GM18868 (cell line): ENCODE results near the gene TPM2.

ENCODE experiments used
- ATAC-seq: cut with Tn5 transposase; IDR thresholded peaks from one replicate; pipeline ENCODE4 v1.9.1; 2021; ENCODE audit warnings: mild to moderate bottlenecking, moderate library complexity; ENCODE audit not compliant: unreplicated experiment

TPM2 gene

DNA sequence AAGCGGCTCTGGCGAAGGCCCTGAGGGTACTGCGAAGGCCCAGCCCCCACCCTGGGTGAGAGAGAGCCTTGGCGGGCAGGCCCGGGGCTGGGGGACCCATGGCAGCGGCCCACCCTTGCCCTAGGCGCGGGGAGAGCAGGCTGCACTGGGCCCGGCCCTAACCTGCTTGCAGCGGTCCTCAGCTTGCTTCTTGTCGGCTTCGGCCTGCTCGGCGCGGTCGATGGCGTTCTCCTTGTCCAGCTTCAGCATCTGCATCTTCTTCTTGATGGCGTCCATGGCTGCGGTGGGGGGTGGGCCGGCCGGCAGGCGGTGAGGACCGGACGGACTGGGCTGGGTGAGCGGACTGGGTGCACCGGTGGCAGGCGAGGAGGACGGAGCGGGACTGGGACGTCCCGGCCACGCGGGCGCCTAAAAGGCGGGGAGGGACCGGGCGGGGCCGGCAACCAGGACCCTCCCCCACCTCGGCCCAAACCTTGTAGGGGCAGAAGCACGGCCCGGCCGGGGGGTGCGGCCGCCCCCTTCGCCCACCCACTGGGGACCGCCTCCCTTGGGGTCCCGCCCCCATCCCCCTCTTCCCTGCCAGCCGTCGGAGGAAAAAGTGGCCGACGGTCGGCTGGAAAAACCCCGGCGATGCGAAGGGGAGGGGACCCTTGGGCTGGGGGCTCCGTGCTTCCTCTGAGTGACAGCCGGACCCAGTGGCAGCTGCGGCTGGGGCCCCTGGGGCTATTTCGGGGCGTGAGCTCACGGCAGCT, at the start of gene TPM2:
Gene TPM2 (minus strand): TSS at position 384 of the 752 bp plus-strand sequence. CDS start 108 bp downstream, at position 276.
- no peak for ATAC-seq

DNA sequence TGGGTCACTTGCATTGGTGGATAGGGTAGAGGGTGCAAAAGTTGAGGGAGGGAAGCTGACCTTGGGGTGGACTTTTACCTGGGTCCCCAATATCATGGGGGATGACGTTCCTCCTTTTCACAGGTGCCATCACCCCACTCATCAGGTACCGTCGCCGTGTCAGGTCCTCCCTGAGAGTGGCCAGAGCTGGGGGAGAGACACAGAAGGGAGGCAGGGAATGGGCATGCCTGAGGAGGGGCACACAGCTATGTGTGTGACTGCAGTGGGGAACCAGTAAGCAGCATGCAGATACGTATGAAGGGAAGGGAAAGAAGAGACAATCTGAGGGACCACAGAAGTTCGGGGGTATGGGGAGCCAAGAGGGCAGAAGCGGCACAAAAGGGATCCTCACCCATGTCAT, 49.2 kb upstream of the TPM2 start:
- no peak for ATAC-seq

DNA sequence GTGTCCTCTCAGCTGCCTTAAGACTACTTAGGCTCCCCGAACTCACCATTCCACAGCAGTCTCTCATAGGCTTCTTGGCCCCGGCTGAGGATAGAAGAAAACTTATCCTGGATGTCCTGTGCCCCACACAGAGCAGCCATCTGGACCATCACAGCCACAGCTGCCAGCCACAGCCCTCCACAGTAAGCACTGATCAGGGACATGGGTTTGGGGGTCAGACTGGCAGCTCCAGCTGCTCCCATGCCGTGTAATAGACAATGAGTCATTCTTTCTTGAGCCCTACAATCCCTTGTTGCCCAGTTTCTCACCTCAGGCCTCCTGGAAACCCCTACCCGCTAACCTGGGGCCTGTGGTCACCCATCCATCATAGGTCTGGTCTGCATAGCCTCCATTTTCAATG, 48.5 kb upstream of the TPM2 start:
- ATAC-seq: no peak

DNA sequence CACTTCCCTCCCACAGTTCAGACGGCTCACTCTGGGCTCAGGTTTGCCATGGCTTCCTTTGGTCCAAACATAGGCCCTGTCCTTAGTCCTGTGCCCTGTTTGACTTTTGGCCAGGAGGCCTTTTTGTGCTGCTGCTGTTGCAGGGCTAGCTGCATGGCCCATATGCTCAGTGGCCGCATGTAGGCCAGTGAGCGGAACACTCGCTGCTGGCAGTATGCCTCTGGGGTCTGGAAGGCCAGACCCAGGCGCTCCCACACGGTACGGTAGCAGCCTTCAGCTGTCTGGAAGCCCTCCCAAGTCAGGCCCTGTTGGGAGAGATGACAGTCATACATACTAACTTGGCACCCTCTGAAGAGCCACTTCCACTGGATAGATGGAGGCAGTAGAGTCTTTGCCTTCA, 47.4 kb upstream of the TPM2 start:
- ATAC-seq: no peak

DNA sequence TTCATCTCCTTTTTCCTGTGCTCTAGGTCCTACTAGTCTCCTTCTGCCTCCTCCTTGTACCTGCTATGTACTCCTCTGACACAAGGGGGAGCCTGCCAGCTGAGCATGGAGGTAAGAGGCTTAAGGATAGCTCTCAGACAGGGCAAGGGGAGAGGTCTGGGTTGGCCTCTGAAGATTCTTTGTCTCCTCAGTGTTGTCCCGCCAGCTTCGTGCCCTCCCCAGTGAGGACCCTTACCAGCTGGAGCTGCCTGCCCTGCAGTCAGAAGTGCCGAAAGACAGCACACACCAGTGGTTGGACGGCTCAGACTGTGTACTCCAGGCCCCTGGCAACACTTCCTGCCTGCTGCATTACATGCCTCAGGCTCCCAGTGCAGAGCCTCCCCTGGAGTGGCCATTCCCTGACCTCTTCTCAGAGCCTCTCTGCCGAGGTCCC, 46.5 kb upstream of the TPM2 start:
- ATAC-seq: no peak

DNA sequence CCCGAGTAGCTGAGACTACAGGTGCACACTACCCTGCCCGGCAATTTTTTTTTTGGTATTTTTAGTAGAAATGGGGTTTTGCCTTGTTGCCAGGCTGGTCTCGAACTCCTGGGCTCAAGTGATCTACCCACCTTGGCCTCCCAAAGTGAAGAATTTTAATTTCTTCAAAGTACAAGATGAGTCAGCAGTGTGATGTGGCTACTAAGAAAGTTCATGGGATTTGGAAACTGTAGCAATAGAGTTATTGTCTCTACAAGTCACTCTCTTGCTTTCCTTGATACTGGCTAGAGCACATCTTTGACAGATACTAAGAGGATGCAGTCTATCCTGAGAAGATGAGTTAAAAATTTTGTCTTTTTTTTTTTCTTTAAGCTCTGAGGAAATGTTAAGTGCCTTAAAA, 44.4 kb upstream of the TPM2 start:
- ATAC-seq: no peak

DNA sequence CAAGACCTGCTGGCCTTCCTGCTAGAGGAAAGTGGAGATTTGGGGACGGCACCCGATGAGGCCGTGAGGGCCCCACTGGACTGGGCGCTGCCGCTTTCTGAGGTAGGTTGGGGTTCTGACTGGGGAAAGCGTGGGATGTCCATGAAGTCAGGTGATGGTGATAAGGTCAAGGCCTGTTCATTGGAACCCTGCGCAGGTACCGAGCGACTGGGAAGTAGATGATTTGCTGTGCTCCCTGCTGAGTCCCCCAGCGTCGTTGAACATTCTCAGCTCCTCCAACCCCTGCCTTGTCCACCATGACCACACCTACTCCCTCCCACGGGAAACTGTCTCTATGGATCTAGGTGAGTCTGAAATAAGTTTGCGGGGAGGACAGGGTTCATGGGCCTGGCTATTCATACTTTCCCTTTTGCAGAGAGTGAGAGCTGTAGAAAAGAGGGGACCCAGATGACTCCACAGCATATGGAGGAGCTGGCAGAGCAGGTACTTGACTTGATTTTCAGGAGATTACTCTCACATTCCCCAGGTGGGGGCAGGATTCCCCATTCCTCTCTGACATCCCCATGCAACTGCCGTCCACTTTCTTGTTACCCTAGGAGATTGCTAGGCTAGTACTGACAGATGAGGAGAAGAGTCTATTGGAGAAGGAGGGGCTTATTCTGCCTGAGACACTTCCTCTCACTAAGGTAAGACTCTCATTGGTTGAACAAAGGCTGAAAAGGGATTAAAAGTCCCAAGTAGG, 43.2 kb upstream of the TPM2 start:
- no peak for ATAC-seq

DNA sequence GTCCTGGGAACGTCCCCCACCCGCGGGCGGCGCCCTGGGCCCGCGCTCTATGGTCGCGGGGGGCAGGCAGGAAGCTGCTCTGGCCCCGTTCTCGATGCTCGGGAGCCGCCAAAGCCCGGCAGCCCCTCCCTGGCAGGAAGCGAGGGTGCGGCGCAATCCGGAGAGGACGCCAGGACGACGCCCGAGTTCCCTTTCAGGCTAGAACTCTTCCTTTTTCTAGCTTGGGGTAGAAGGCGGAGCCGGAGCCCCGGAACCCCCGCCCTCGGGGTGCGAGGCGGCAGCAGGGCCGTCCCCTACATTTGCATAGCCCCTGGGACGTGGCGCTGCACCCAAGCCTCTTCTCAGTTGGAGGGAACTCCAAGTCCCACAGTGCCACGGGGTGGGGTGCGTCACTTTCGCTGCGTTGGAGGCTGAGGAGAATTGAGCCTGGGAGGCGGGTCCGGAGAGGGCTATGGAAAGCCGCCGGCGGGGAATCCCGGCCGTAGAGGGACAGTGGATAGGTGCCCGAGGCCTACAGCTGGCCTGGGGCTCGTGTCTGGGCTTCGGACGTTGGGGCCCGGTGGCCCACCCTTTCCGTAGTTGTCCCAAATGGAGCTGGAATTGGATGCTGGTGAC, 42.6 kb upstream of the TPM2 start, which contains the start of the genes CREB3 and TLN1:
Gene CREB3 (plus strand): TSS at position 482 of the 615 bp plus-strand sequence. CDS start 107 bp downstream, at position 589.
Gene TLN1 (minus strand): TSS at position 11 of the 615 bp plus-strand sequence. CDS start 6,501 bp downstream, outside the sequence.
- ATAC-seq: peak; percentile 75

DNA sequence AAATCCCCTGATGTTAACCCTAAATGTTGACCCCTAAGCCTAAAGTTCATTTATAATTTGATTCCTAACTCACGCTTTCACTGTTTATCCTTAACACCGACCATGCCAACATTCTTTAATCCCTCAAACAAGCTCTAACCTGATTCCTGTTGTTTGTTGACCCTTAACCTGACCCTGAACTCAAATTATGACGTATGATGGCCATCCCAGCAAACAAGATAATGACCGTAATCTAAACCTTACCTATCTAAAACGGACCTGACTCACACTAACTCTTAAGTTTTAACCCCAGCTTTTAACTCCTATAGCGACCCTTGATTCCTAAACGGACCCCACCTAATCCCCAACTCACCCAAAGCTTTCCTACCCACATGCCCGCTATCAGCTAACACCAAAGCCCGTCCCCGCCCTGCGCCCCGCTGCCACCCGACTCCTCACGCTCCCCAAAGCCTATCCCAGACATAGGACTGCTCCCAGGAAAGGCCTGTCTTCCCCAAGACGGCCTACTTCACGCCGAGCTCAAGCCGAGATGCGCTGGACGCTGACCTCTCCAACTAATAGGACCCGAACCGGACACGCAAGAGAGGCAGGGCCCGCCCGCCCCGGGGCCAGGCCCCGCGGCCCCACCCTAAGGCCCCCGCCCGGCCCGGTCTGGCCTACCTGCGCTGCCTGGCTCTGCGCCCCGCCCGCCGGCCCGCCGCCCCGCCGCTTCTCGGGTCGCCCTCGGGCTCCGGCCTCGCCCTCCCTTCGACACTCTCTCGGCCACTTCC, 41.9 kb upstream of the TPM2 start:
- ATAC-seq: no peak

DNA sequence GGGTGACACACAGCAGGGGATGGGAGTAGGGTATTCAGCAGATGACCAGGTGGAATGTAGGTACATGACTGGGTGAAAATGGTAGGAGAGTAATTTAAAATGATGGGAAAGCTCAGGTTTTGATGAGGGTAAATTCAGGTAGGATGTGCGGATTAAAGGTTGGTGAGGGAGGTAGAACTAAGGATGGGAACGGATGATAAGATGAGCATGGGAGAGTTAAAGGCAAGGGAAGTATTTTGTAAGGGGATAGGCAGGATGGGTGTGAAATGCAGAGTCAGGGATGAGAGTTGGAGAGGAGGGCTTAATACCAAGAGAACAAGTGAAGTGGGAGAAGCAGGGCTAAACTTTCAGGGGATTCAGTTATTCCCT, 40.7 kb upstream of the TPM2 start:
- no peak for ATAC-seq

DNA sequence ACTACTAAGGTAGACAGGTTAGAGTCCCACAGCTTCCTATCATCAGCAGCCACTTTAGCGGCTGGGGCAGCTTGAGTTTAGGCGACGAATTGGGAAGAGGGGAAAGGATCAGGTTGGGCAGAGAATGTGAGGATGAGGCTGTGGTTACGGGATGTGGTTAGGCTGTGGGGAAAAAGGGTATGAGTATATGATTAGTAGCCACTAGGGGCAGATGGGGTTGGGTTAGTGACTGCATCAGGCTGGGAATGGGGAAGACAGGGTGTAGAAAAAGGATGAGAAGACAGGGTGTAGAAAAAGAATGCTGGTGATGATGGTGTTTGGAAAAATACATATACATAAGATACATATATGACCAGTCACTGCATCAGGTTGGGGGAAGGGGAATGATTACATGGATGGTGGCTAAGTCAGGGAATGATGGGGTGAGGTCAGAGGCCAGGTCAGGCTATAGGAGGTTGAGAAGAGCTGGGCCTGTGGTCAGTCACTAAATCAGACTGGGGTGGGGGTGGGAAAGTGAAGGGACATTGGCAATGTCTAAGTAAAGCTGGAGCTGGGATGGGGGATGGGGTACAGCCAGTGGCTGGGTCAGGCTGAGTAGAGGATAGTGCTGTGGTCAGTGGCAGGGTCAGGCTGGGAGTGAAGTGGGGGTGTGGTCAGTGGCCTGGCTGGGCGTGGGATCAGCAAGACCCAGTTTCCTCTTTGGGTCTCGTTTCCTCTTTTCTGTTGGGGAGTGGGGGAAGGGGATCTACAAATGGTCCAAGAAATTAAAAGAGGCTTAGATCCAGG, 40.2 kb upstream of the TPM2 start:
- ATAC-seq: no peak

DNA sequence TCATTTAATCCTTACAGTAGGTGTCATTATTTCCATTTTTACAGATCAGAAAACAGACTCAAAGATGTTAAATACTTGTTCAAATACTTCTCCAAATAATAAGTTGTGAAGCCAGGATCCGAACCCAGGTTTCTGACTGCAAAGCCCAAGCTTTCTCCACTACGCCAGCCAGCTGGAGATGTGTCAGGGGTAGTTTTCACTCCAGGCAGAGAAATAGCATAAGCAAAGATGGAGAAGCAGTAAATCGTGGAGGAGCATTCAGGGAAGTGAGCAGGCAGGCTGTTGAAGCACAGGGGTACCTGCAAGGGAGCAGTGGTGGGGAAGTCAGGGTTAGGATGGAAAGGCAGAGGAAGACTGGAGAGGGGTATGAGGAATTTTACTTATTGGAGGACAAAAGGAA, 39.4 kb upstream of the TPM2 start:
- ATAC-seq: no peak

DNA sequence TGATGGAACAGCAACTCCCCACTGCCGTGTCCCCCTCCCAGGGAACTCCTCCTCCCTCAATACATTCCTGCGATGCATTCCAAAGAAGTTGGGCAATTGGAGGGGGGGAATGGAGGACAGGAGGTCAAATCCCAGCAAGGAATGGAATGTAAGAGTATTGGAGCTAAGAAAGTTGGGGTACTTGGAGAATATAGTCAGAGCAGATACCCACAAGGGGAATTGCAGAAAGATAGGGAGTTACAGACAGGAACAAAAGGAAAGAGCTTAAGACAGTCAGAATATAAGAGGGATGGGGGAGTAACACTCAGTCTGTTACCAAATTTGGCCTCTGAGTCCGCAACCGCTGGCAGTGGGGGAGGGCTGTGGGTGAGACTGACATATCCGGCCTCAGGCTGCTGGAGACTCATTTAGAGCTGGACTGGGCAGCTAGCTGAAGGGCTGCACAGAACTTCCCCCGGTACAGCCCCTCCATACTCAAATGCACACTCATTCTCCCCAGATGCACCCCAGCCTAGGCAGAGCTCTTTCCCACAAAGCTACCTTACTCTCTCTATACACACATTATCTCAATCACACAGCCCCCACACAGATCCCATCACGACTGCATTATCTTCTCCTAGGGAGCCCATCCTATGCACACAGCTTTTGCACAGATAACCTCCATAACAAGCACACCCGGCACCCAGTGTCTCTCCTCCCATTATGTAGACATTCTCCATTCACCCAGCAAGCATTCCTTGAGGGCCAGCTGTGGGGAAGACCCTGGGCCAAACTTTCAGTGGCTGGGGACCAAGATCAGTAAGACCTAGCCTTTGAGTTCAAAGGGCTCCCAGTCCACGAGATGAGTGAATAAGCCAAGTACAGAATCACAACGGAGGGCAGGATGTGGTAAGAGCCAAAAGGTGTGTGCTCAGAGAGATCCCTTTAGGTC, 38.6 kb upstream of the TPM2 start:
- no peak for ATAC-seq

DNA sequence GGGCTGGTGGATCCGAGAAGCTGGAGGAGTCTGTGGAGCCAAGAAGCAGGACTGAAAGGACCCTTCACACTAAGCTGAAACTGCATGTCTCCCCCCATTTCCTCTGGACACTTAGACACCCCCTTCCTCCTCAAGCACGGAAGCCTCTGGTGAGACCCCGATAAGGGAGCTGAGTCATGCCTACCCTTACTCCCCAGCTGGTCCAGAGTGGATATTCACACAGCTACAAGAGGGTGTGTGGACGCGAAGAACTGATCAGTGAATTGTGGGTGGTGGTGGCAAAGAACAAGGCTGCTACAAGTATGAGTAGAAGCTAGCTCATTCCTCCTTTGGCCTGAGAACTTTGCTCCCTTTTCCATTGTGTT, 37.9 kb upstream of the TPM2 start:
- ATAC-seq: no peak

DNA sequence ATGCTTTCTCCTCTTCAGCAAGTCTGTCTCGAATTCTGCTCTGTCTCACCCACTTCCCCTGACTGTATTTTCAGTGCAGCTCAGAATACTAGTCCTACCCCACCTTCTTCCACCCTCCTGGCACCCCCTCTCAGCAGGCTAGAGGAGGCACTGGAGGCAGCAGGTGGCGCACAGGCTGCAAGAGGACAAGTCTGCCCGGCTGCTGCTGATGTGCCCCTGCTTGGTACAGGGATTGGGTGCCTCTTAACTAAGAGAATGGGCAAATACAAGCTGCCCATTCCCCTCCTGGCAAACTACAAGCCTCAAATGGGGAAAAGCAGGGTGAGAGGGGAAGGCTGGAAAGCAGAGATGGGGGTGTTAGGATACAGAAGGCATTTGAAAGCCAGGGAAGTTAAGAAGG, 37.2 kb upstream of the TPM2 start:
- ATAC-seq: peak; percentile 44

DNA sequence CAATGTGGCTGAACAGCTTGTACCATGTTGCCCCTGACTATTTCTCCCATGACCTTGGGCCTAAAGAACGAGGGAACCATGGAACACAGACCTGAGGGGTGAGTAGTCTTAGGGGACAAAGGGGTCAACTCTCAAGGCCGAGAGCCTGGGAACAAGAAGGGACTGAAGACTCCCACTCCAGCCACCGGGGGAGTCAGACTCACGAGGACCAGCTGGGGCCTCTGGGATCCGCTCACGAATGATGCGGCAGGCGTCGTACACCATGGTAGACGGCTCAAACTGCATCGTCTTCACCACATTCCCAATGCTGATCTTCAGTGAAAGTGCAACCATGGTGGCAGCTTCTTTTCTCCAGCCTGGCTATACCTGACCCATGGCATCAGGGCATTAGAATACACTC, 35.6 kb upstream of the TPM2 start:
- no peak for ATAC-seq

DNA sequence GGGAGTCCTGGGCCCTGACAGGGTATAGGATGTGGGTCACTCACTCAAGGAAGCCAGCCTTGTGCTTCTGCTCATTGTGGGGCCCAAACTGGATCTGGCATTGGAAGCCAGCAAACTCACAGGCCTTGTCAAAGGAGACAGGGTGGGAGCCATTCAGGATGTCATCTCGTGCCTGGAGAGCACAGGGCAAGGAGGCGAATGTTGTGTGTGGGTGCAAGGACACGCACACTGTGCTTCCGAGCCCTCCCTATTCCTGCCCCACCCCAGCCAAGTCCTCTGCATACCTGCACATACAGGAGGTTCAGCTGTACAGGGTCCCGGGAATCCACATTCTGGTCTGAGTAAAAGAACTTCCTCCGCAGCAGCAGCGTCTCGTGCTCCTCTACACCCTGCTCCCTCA, 34.2 kb upstream of the TPM2 start:
- ATAC-seq: no peak

DNA sequence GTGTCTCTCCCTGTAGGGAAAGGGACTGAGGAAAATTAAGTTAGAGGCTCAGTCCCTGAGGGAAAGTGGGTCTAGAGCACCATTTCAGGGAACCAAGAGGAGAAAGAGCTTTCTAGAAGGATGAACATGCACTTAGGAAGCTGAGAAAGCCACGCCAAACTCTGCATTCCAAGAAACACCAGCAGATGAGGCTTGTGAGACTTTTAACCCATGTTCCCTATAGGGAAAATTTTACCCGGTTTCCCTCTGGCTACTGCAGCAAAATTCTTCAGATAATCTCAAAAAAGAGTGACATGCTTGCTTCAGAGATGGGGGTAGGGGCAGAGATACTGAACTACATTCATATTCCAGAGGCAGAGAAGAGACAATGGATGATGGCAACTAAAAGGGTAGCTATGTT, 33.7 kb upstream of the TPM2 start:
- ATAC-seq: no peak

DNA sequence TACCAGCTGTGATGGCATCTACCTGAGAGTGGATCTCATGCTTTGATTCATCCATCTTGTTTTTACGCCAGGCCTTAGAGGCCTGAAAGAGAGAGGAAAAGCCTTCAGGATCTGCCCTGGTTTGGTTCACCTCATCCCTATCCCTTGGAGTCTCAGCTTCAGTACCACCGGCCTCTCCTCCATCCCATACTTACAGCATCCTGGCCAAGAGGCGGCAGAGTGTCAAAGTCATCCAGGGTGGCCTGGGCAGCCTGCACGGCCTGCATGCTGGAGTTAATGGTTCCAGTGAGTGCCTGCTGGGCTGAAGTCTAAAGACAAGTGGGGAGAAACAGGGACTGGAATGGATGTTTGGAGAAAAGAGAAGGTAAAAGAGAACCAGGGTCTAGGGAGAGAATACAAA, 29.8 kb upstream of the TPM2 start:
- ATAC-seq: no peak
